Hippocampal formation (tissue), 2 donors: ENCODE measurements around the gene DPAGT1.
A peak's percentile ranks its signal among the peaks of the same experiment; 100 is the strongest.
"Not testable (repeated sequence)": the region's sequence is repeated elsewhere in the genome, so short reads cannot be mapped to it uniquely, and the experiment has no call there.

ENCODE experiments used
- DNase-seq, 2 donors: peaks; one replicate each; lab custom pipeline; 2025; lab: John Stamatoyannopoulos, UW

DPAGT1 gene

GRCh38 chr11:119101759-119102423 is at the start of gene DPAGT1:
TSS of gene DPAGT1 (minus strand) at chr11:119101853. CDS start at chr11:119101655, 198 bp downstream.
- peak; percentile 88 to 98 for DNase-seq

GRCh38 chr11:119149786-119150275 is 48.2 kb upstream of the DPAGT1 start:
- no peak for DNase-seq

GRCh38 chr11:119149018-119149785 is 47.5 kb upstream of the DPAGT1 start, which contains the start of gene ABCG4:
TSS of gene ABCG4 (plus strand) at chr11:119149052. CDS start at chr11:119149966, 914 bp downstream.
- DNase-seq, result no peak

- DNase-seq, result no peak
These were observed 47.0 kb upstream of the DPAGT1 start for GRCh38 chr11:119148720-119149017.

GRCh38 chr11:119147604-119148333 is 46.1 kb upstream of the DPAGT1 start:
- no peak for DNase-seq

- DNase-seq, result no peak
These were observed 43.9 kb upstream of the DPAGT1 start for GRCh38 chr11:119145551-119145950.

- peak in 1 of 2 donors; percentile 8 for DNase-seq
These were observed 43.3 kb upstream of the DPAGT1 start for GRCh38 chr11:119144825-119145486.

- DNase-seq, result not testable (repeated sequence)
These were observed 37.6 kb upstream of the DPAGT1 start for GRCh38 chr11:119139276-119139675.

- DNase-seq, result no peak
These were observed 32.8 kb upstream of the DPAGT1 start for GRCh38 chr11:119134389-119134978.

GRCh38 chr11:119130662-119131061 is 29.0 kb upstream of the DPAGT1 start:
- DNase-seq, result no peak

- no peak for DNase-seq
These were observed 25.1 kb upstream of the DPAGT1 start for GRCh38 chr11:119126675-119127268.

- no peak for DNase-seq
These were observed 24.2 kb upstream of the DPAGT1 start for GRCh38 chr11:119125821-119126220.

GRCh38 chr11:119121811-119122124 is 20.1 kb upstream of the DPAGT1 start:
- no peak for DNase-seq

- peak; percentile 99 for DNase-seq
These were observed 19.6 kb upstream of the DPAGT1 start, which contains the start of gene HINFP for GRCh38 chr11:119121008-119121810. TSS of gene HINFP (plus strand) at chr11:119121580. CDS start at chr11:119126945, 5,365 bp downstream.

GRCh38 chr11:119120639-119121007 is 19.0 kb upstream of the DPAGT1 start:
- DNase-seq, result peak in 1 of 2 donors; percentile 45

- no peak for DNase-seq
These were observed 17.3 kb upstream of the DPAGT1 start for GRCh38 chr11:119118946-119119345.

GRCh38 chr11:119118227-119118626 is 16.6 kb upstream of the DPAGT1 start:
- DNase-seq, result no peak

GRCh38 chr11:119117004-119117706 is 15.5 kb upstream of the DPAGT1 start:
- no peak for DNase-seq

- no peak for DNase-seq
These were observed 14.9 kb upstream of the DPAGT1 start for GRCh38 chr11:119116601-119117000.

- no peak for DNase-seq
These were observed 14.6 kb upstream of the DPAGT1 start for GRCh38 chr11:119116235-119116594.
